Tibial nerve (tissue), 4 donors: Measurements from ENCODE around the gene SYTL1. TPM values are rescaled to one million over a fixed set of nuclear protein-coding genes. Genes with fewer than 3 reads are reported as not detected.

Source experiments
- DNase-seq, 2 donors: peaks; one replicate each; pipeline ENCODE4 v3.0.0-alpha.2; 2019; ENCODE audit warnings: low spot score in 2 of 2
- H3K27ac ChIP-seq, 4 donors: fragments of 200-600 bp; sonication (generic) in 3 of 4; one replicate each; pipeline ENCODE4 v1.5.1; 2017 to 2019; ENCODE audit warnings: mild to moderate bottlenecking in 1 of 4
- H3K27me3 ChIP-seq, 2 donors: fragments of 200-600 bp; sonication (generic) in 1 of 2; one replicate each; pipeline versions ENCODE4 v1.5.1 to v1.6.0; 2017 to 2019
- H3K36me3 ChIP-seq, 3 donors: fragments of 200-600 bp; sonication (generic); one replicate each; pipeline ENCODE4 v1.5.1; 2018 to 2019
- H3K4me1 ChIP-seq, 4 donors: fragments of 200-600 bp; sonication (generic) in 3 of 4; one replicate each; pipeline ENCODE4 v1.5.1; 2017 to 2019
- H3K4me3 ChIP-seq, 4 donors: fragments of 200-600 bp; sonication (generic) in 3 of 4; one replicate each; pipeline ENCODE4 v1.5.1; 2017 to 2019; ENCODE audit warnings: mild to moderate bottlenecking in 1 of 4, moderate library complexity in 1 of 4
- H3K9me3 ChIP-seq, 4 donors: fragments of 200-600 bp; sonication (generic) in 3 of 4; one replicate each; pipeline ENCODE4 v1.5.1; 2017 to 2019
- CTCF ChIP-seq, 5 experiments: fragments of 200-600 bp in 3 of 5; fragments of 450-650 bp in 2 of 5; sonication (generic) in 3 of 5; IDR thresholded peaks; one replicate each; pipeline ENCODE4 v1.5.1; 2016 to 2019; ENCODE audit warnings: antibody characterized with exemption in 5 of 5, mild to moderate bottlenecking in 3 of 5, moderate library complexity in 2 of 5
- EP300 ChIP-seq, 2 donors: sonication (generic); formaldehyde crosslinking; IDR thresholded peaks; one replicate each; pipeline ENCODE4 v1.6.1; 2017; ENCODE audit warnings: antibody characterized with exemption in 2 of 2, mild to moderate bottlenecking in 1 of 2
- POLR2A ChIP-seq, 2 donors: fragments of 450-650 bp; IDR thresholded peaks; one replicate each; pipeline ENCODE4 v1.6.1; 2017; ENCODE audit warnings: antibody characterized with exemption in 2 of 2, mild to moderate bottlenecking in 2 of 2, moderate library complexity in 2 of 2
- WGBS, 2 donors: methylation state at CpG; one replicate each; pipeline ENCODE4 v1.1.5; 2018; 5-methylcytosine and 5-hydroxymethylcytosine counted together
- total RNA-seq, 4 donors: library from RNA; depleted of rRNA; stranded (reverse); fragments of >200 nt; gene quantifications; one replicate each; pipeline ENCODE4 v1.1.0, GENCODE V29; 2016

SYTL1 gene
- total RNA-seq, 4 donors from 2014 or later = 1.2 to 2.7 (median 1.7) TPM

DNA sequence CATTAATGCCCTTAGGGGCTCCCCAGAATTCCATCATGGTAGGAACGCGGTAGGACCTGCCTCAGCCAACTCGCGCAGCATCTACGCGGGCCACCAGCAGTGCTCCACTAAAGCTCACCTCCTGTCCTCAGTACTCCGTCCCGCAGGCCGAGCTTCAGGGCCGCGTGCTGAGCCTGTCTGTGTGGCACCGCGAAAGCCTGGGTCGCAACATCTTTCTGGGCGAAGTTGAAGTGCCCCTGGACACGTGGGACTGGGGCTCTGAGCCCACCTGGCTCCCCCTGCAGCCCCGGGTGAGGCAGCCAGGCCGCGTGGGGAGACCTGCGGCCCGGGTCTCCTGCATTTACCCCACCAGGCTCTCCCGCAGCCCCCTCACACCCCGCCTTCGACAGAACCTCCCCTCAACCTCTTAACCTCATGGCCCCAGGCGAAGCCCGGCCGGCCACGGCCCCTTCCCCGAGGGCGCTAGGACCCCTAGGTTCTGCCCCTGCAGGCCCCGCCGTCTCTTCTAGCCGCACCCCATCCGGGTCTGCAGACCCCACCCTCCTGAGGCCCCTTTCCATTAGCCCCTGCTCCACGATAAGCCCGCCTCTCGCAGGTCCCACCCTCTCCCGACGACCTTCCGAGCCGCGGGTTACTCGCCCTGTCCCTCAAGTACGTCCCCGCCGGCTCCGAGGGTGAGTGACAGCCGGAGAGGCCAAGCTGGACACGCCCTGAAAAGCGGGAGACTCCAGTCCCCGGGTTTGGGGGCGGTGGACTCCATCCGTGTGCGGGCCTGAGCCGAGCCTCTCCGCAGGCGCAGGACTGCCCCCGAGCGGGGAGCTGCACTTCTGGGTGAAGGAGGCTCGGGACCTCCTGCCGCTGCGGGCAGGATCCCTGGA, 9.1 kb downstream of the SYTL1 start:
- no peaks in the 10 kb centered on the region for H3K9me3 ChIP-seq
- no peak for DNase-seq
- WGBS, 2 donors = 29 to 35% methylated on average over 39 to 51 of the region's 62 CpGs
- H3K4me1 ChIP-seq = peaks cover 0 to 29% (median 24%) of the 10 kb centered on the region in 4 donors
- H3K4me3 ChIP-seq = peak overlapping the region in 3 of 4 donors; percentile 26 to 54 (median 44)
- TF ChIP-seq EP300 (IDR thresholded peaks at IDR 0.05) = peak in 1 of 2 donors; percentile 15
- TF ChIP-seq CTCF (IDR thresholded peaks at IDR 0.05) = peak in 1 of 5 experiments; percentile 2
- TF ChIP-seq POLR2A (IDR thresholded peaks at IDR 0.05) = no peak
- peaks cover 0 to 32% (median 0%) of the 10 kb centered on the region in 3 donors for H3K36me3 ChIP-seq
- H3K27me3 ChIP-seq = peaks cover 0 to 19% of the 10 kb centered on the region in 2 donors
- H3K27ac ChIP-seq = peak overlapping the region in 3 of 4 donors; percentile 26 to 69 (median 64)

- H3K36me3 ChIP-seq = peaks cover 3 to 39% (median 4%) of the 10 kb centered on the region in 3 donors
- H3K9me3 ChIP-seq = no peaks in the 10 kb centered on the region
- H3K27ac ChIP-seq = peak overlapping the region in 3 of 4 donors; percentile 26 to 69 (median 64)
- peak overlapping the region in 2 of 4 donors; percentile 44 to 54 for H3K4me3 ChIP-seq
- H3K27me3 ChIP-seq = peaks cover 0 to 19% of the 10 kb centered on the region in 2 donors
- peaks cover 0 to 30% (median 25%) of the 10 kb centered on the region in 4 donors for H3K4me1 ChIP-seq
- no peak for DNase-seq
- TF ChIP-seq EP300 (IDR thresholded peaks at IDR 0.05) = no peak
- no peak for TF ChIP-seq CTCF (IDR thresholded peaks at IDR 0.05)
- no peak for TF ChIP-seq POLR2A (IDR thresholded peaks at IDR 0.05)
- 42 to 68% methylated on average over 5 to 7 of the region's 8 CpGs for whole genome bisulfite sequencing, 2 donors
Measured at GRCh38 chr1:27351541-27352107, 9.8 kb downstream of the SYTL1 start.

- Histone ChIP-seq H3K4me3 (no peak overlapping the region), H3K27ac (no peak overlapping the region), H3K36me3 (peaks cover 3 to 53% (median 7%) of the 10 kb centered on the region in 3 donors), H3K9me3 (no peaks in the 10 kb centered on the region), H3K27me3 (peaks cover 0 to 19% of the 10 kb centered on the region in 2 donors), H3K4me1 (peaks cover 0 to 45% (median 31%) of the 10 kb centered on the region in 4 donors)
- TF ChIP-seq CTCF (IDR thresholded peaks at IDR 0.05) = no peak
- no peak for TF ChIP-seq EP300 (IDR thresholded peaks at IDR 0.05)
- no peak for TF ChIP-seq POLR2A (IDR thresholded peaks at IDR 0.05)
- WGBS, 2 donors = 83 to 84% methylated on average over 9 to 13 of the region's 13 CpGs
- DNase-seq = no peak
Measured at GRCh38 chr1:27353166-27353565, 11.3 kb downstream of the SYTL1 start.

- Histone ChIP-seq H3K36me3 (peaks cover 3 to 58% (median 7%) of the 10 kb centered on the region in 3 donors), H3K4me3 (no peak overlapping the region), H3K9me3 (no peaks in the 10 kb centered on the region), H3K27me3 (peaks cover 0 to 19% of the 10 kb centered on the region in 2 donors), H3K27ac (no peak overlapping the region), H3K4me1 (peaks cover 0 to 46% (median 31%) of the 10 kb centered on the region in 4 donors)
- WGBS, 2 donors = 87 to 96% methylated on average over 3 of the region's 3 CpGs
- no peak for TF ChIP-seq EP300 (IDR thresholded peaks at IDR 0.05)
- no peak for TF ChIP-seq CTCF (IDR thresholded peaks at IDR 0.05)
- TF ChIP-seq POLR2A (IDR thresholded peaks at IDR 0.05) = no peak
- no peak for DNase-seq
Measured at GRCh38 chr1:27353629-27354028, 11.8 kb downstream of the SYTL1 start.
